ENCODE measurements around the gene ALOX5. TPM values are rescaled to one million over a fixed set of nuclear protein-coding genes. Genes with fewer than 3 reads are reported as not detected.
"Not testable (repeated sequence)": the region's sequence is repeated elsewhere in the genome, so short reads cannot be mapped to it uniquely, and the experiment has no call there.

ALOX5 gene
- total and polyA plus RNA-seq, 11 donors = 1.3 to 36.1 (median 5.8) TPM

- Histone ChIP-seq H3K36me3 (no peaks in the 10 kb centered on the region), H3K4me3 (no peak overlapping the region), H3K27me3 (no peaks in the 10 kb centered on the region), H3K4me1 (peaks cover 0 to 35% (median 22%) of the 10 kb centered on the region in 12 donors), H3K27ac (no peak overlapping the region), H3K9me3 (peaks cover 0 to 10% (median 4%) of the 10 kb centered on the region in 12 donors)
- no peak for DNase-seq
- 75 to 79% (median 76%) methylated on average over 8 of the region's 8 CpGs for WGBS, 4 donors
- no peak for ATAC-seq
- intact Hi-C loops (cut with DNase I) = loop anchor here in 1 of 10 donors (10.0 kb wide), 1 partner anchor 123 kb away; no protein-coding TSS in a partner anchor
- TF ChIP-seq POLR2A (IDR thresholded peaks at IDR 0.05) = no peak
- TF ChIP-seq, protein P1, sequence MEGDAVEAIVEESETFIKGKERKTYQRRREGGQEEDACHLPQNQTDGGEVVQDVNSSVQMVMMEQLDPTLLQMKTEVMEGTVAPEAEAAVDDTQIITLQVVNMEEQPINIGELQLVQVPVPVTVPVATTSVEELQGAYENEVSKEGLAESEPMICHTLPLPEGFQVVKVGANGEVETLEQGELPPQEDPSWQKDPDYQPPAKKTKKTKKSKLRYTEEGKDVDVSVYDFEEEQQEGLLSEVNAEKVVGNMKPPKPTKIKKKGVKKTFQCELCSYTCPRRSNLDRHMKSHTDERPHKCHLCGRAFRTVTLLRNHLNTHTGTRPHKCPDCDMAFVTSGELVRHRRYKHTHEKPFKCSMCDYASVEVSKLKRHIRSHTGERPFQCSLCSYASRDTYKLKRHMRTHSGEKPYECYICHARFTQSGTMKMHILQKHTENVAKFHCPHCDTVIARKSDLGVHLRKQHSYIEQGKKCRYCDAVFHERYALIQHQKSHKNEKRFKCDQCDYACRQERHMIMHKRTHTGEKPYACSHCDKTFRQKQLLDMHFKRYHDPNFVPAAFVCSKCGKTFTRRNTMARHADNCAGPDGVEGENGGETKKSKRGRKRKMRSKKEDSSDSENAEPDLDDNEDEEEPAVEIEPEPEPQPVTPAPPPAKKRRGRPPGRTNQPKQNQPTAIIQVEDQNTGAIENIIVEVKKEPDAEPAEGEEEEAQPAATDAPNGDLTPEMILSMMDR (IDR thresholded peaks at IDR 0.05) = no peak
These were observed 97.7 kb downstream of the ALOX5 start for GRCh38 chr10:45471531-45472310.

DNA sequence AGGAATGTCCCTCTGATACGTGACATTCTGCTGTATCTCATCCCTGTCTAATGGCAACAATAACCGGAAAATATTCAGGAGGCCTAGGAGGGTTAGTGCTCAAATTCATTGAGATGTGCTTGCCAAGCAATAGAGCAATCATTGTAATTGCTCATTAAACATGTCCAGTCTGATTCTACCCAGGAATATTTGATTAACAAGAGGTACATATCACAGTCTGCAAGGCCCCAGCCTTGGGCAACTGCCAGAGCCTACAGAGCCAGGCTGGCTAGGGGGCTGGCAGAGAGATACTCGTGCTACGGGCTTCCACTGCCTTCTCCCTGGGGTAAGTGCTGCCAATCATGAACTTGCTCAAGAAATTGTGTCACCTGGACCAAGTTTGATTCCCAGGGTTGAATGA is 99.1 kb downstream of the ALOX5 start:
- H3K4me1 ChIP-seq = peaks cover 0 to 35% (median 22%) of the 10 kb centered on the region in 12 donors
- DNase-seq (no peak), ATAC-seq (no peak)
- TF ChIP-seq POLR2A (IDR thresholded peaks at IDR 0.05) = no peak
- TF ChIP-seq, protein P1 (IDR thresholded peaks at IDR 0.05) = no peak
- H3K36me3 ChIP-seq = no peaks in the 10 kb centered on the region
- H3K27ac ChIP-seq = no peak overlapping the region
- no peak overlapping the region for H3K4me3 ChIP-seq
- WGBS, 4 donors = 66 to 78% (median 70%) methylated on average over 4 of the region's 4 CpGs
- H3K9me3 ChIP-seq = peaks cover 0 to 22% (median 11%) of the 10 kb centered on the region in 12 donors
- intact Hi-C loops (cut with DNase I) = loop anchor here in 1 of 10 donors (10.0 kb wide), 1 partner anchor 122 kb away; no protein-coding TSS in a partner anchor
- no peaks in the 10 kb centered on the region for H3K27me3 ChIP-seq

GRCh38 chr10:45476559-45476958 is 102.5 kb downstream of the ALOX5 start:
- DNase-seq (no peak), ATAC-seq (no peak)
- Histone ChIP-seq H3K4me3 (no peak overlapping the region), H3K4me1 (peaks cover 0 to 16% (median 5%) of the 10 kb centered on the region in 12 donors), H3K27me3 (no peaks in the 10 kb centered on the region), H3K27ac (no peak overlapping the region), H3K36me3 (no peaks in the 10 kb centered on the region), H3K9me3 (peaks cover 0 to 43% (median 11%) of the 10 kb centered on the region in 12 donors)
- no peak for TF ChIP-seq POLR2A (IDR thresholded peaks at IDR 0.05)
- TF ChIP-seq, protein P1 (IDR thresholded peaks at IDR 0.05) = no peak
- intact Hi-C loops (cut with DNase I) = loop anchor here in 1 of 10 donors (10.0 kb wide), 1 partner anchor 118 kb away; no protein-coding TSS in a partner anchor
- WGBS, 4 donors = 68 to 93% (median 89%) methylated on average over 1 of the region's 1 CpG

GRCh38 chr10:45480294-45480693 is 106.3 kb downstream of the ALOX5 start:
- 84 to 99% (median 97%) methylated on average over 2 of the region's 2 CpGs for WGBS, 4 donors
- Histone ChIP-seq H3K4me1 (no peaks in the 10 kb centered on the region), H3K36me3 (peaks cover 0 to 8% (median 0%) of the 10 kb centered on the region in 9 donors), H3K27me3 (no peaks in the 10 kb centered on the region), H3K4me3 (no peak overlapping the region), H3K27ac (no peak overlapping the region), H3K9me3 (peaks cover 0 to 43% (median 11%) of the 10 kb centered on the region in 12 donors)
- no peak for DNase-seq
- intact Hi-C loops (cut with DNase I) = no loop called here
- no peak for TF ChIP-seq POLR2A (IDR thresholded peaks at IDR 0.05)
- TF ChIP-seq, protein P1 (IDR thresholded peaks at IDR 0.05) = no peak
- no peak for ATAC-seq

DNA sequence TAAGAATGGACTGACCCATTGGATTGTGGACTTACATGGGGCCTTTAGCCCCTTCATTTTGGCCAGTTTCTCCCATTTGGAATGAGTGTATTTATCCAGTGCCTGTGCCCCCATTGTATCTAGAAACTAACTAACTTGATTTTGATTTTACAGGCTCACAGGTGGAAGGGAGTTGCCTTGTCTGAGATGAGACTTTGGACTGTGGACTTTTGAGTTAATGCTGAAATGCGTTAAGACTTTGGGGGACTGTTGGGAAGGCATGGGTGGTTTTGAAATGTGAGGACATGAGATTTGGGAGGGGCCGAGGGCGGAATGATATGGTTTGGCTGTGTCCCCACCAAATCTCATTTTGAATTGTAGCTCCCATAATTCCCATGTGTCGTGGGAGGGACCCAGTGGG is 107.1 kb downstream of the ALOX5 start:
- DNase-seq; H3K27me3 ChIP-seq; H3K36me3 ChIP-seq; intact Hi-C loops (cut with DNase I); H3K4me1 ChIP-seq; ATAC-seq; H3K27ac ChIP-seq; H3K4me3 ChIP-seq: not testable (repeated sequence)
- H3K9me3 ChIP-seq = peaks cover 0 to 43% (median 10%) of the 10 kb centered on the region in 12 donors
- WGBS, 4 donors = 94 to 97% (median 96%) methylated on average over 4 of the region's 4 CpGs

All from heart left ventricle (tissue), 16 donors.